Activated T-cell treated with anti-CD3 and anti-CD28 coated beads for 4 hours (primary cell): ENCODE results near the gene INHBC.
"Not testable (repeated sequence)": the region's sequence is repeated elsewhere in the genome, so short reads cannot be mapped to it uniquely, and the experiment has no call there.

Experiments
- DNase-seq: peaks from one replicate; pipeline ENCODE4 v3.0.0-alpha.2; 2020

The INHBC gene

GRCh38 chr12:57434517-57435223 is at the start of gene INHBC:
Gene INHBC, plus strand, starts transcription at chr12:57434784. Its CDS starts 103 bp downstream, at chr12:57434887.
- no peak for DNase-seq

- no peak for DNase-seq
These were observed 49.0 kb upstream of the INHBC start for GRCh38 chr12:57385586-57385985.

GRCh38 chr12:57386187-57386720 is 48.3 kb upstream of the INHBC start:
- no peak for DNase-seq

- no peak for DNase-seq
These were observed 46.2 kb upstream of the INHBC start for GRCh38 chr12:57388425-57388824.

GRCh38 chr12:57389033-57389432 is 45.6 kb upstream of the INHBC start:
- no peak for DNase-seq

GRCh38 chr12:57390174-57390573 is 44.4 kb upstream of the INHBC start:
- DNase-seq = no peak

GRCh38 chr12:57395121-57395520 is 39.5 kb upstream of the INHBC start:
- no peak for DNase-seq

- no peak for DNase-seq
These were observed 37.1 kb upstream of the INHBC start for GRCh38 chr12:57397441-57397840.

GRCh38 chr12:57399718-57400463 is 34.7 kb upstream of the INHBC start:
- not testable (repeated sequence) for DNase-seq

GRCh38 chr12:57401165-57401564 is 33.4 kb upstream of the INHBC start:
- DNase-seq = no peak

- DNase-seq = not testable (repeated sequence)
These were observed 32.4 kb upstream of the INHBC start for GRCh38 chr12:57402156-57402555.

GRCh38 chr12:57404966-57405640 is 29.5 kb upstream of the INHBC start:
- DNase-seq = no peak

- no peak for DNase-seq
These were observed 24.1 kb upstream of the INHBC start for GRCh38 chr12:57410534-57410933.

- not testable (repeated sequence) for DNase-seq
These were observed 20.4 kb upstream of the INHBC start for GRCh38 chr12:57414160-57414559.

GRCh38 chr12:57415088-57415487 is 19.5 kb upstream of the INHBC start:
- DNase-seq = no peak

GRCh38 chr12:57416039-57416996 is 18.3 kb upstream of the INHBC start:
- no peak for DNase-seq

- no peak for DNase-seq
These were observed 16.3 kb upstream of the INHBC start for GRCh38 chr12:57418255-57418654.

- DNase-seq = no peak
These were observed 15.1 kb upstream of the INHBC start for GRCh38 chr12:57419495-57419894.

- DNase-seq = no peak
These were observed 14.1 kb upstream of the INHBC start for GRCh38 chr12:57420482-57420881.

- not testable (repeated sequence) for DNase-seq
These were observed 7.6 kb upstream of the INHBC start for GRCh38 chr12:57426948-57427347.

- DNase-seq = no peak
These were observed 5.6 kb upstream of the INHBC start for GRCh38 chr12:57428965-57429364.

GRCh38 chr12:57429473-57430111 is 5.0 kb upstream of the INHBC start:
- DNase-seq = no peak
